ENCODE data around the gene CGNL1.

Gene CGNL1

DNA sequence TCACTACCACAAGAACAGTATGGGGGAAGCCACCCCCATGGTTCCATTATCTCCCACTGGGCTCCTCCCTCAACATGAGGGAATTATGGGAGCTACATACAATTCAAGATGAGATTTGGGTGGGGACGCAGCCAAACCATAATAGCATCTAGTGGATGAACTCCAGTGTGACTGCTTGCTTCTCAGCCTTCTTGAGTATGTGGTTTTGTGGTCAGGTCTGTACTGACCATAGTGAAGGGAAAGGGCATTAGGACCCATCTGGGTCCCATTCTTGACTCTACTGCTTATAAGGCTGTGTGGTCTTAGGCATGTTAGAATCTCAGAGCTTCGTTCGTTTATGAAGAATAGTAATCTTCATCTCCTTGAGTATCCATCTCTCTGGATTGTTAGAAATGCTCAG lies 81.4 kb downstream of the CGNL1 start:
- Histone ChIP-seq H3K9me3 (ENCODE audit: insufficient read depth, low read length, severe bottlenecking) (no peaks in the 10 kb centered on the region), H3K4me3 (ENCODE audit: low read depth in 1 of 2, low read length in 2 of 2) (no peak overlapping the region), H3K4me2 (ENCODE audit: insufficient read depth, low read length) (no peak overlapping the region), H2AFZ (ENCODE audit: low read depth, low read length) (no peak overlapping the region), H3K27me3 (ENCODE audit: insufficient read depth, low read length, poor library complexity) (peaks cover 12% of the 10 kb centered on the region), H3K9ac (ENCODE audit: low read depth, low read length) (no peak overlapping the region), H3K27ac (ENCODE audit: low read length) (no peak overlapping the region), H4K20me1 (ENCODE audit: insufficient read depth, low read length) (no peaks in the 10 kb centered on the region), H3K36me3 (ENCODE audit: insufficient read depth, low read length) (no peaks in the 10 kb centered on the region), H3K4me1 (ENCODE audit: insufficient read depth, low read length) (no peaks in the 10 kb centered on the region), H3K79me2 (ENCODE audit: insufficient read depth, low read length) (no peaks in the 10 kb centered on the region)
- DNase-seq: no peak
- TF ChIP-seq EZH2 (IDR thresholded peaks at IDR 0.05; ENCODE audit: borderline replicate concordance, low read depth, low read length, severe bottlenecking) (no peak), CTCF (IDR thresholded peaks at IDR 0.05; ENCODE audit: borderline replicate concordance, extremely low read depth, low read length, poor library complexity, severe bottlenecking) (no peak)
- ATAC-seq (ENCODE audit: insufficient read depth, low read depth): no peak

- Histone ChIP-seq H3K4me1 (ENCODE audit: insufficient read depth, low read length) (no peaks in the 10 kb centered on the region), H3K4me2 (ENCODE audit: insufficient read depth, low read length) (no peak overlapping the region), H4K20me1 (ENCODE audit: insufficient read depth, low read length) (no peaks in the 10 kb centered on the region), H3K9ac (ENCODE audit: low read depth, low read length) (no peak overlapping the region), H3K36me3 (ENCODE audit: insufficient read depth, low read length) (no peaks in the 10 kb centered on the region), H3K79me2 (ENCODE audit: insufficient read depth, low read length) (no peaks in the 10 kb centered on the region), H3K4me3 (ENCODE audit: low read depth in 1 of 2, low read length in 2 of 2) (no peak overlapping the region), H3K9me3 (ENCODE audit: insufficient read depth, low read length, severe bottlenecking) (no peaks in the 10 kb centered on the region), H3K27me3 (ENCODE audit: insufficient read depth, low read length, poor library complexity) (peaks cover 12% of the 10 kb centered on the region), H3K27ac (ENCODE audit: low read length) (no peak overlapping the region), H2AFZ (ENCODE audit: low read depth, low read length) (no peak overlapping the region)
- DNase-seq (no peak), ATAC-seq (ENCODE audit: insufficient read depth, low read depth) (no peak)
- TF ChIP-seq EZH2 (IDR thresholded peaks at IDR 0.05; ENCODE audit: borderline replicate concordance, low read depth, low read length, severe bottlenecking) (no peak), CTCF (IDR thresholded peaks at IDR 0.05; ENCODE audit: borderline replicate concordance, extremely low read depth, low read length, poor library complexity, severe bottlenecking) (no peak)
These were observed 82.1 kb downstream of the CGNL1 start for GRCh38 chr15:57458356-57458781.

DNA sequence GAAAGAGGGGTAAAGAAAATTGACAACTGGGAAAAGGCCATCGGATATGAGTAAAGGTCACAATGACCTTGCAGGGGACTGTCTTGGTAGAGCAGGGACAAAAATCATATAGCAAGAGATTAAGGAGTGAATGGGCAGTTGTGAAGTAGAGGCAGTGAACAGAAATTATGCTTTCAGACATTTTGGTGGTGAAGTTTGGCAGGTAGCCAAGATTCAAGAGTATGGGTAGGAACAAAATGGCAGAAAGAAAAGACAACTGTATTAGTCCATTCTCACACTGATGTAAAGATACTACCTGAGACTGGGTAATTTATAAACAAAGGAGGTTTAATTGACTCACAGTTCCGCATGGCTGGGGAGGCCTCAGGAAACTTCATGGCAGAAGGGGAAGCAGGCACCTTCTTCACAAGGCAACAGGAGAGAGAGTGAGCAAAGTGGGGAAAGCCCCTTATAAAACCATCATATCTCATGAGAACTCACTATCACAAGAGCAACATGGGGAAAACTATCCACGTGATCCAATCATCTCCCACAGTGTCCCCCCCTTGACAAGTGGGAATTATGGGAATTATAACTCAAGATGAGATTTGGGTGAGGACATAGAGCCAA lies 84.0 kb downstream of the CGNL1 start:
- Histone ChIP-seq H3K9me3 (ENCODE audit: insufficient read depth, low read length, severe bottlenecking) (no peaks in the 10 kb centered on the region), H3K27ac (ENCODE audit: low read length) (no peak overlapping the region), H3K79me2 (ENCODE audit: insufficient read depth, low read length) (no peaks in the 10 kb centered on the region), H2AFZ (ENCODE audit: low read depth, low read length) (no peak overlapping the region), H4K20me1 (ENCODE audit: insufficient read depth, low read length) (no peaks in the 10 kb centered on the region), H3K27me3 (ENCODE audit: insufficient read depth, low read length, poor library complexity) (peaks cover 12% of the 10 kb centered on the region), H3K4me1 (ENCODE audit: insufficient read depth, low read length) (no peaks in the 10 kb centered on the region), H3K4me2 (ENCODE audit: insufficient read depth, low read length) (no peak overlapping the region), H3K9ac (ENCODE audit: low read depth, low read length) (no peak overlapping the region), H3K36me3 (ENCODE audit: insufficient read depth, low read length) (no peaks in the 10 kb centered on the region), H3K4me3 (ENCODE audit: low read depth in 1 of 2, low read length in 2 of 2) (no peak overlapping the region)
- no peak for ATAC-seq (ENCODE audit: insufficient read depth, low read depth)
- DNase-seq: no peak
- TF ChIP-seq CTCF (IDR thresholded peaks at IDR 0.05; ENCODE audit: borderline replicate concordance, extremely low read depth, low read length, poor library complexity, severe bottlenecking) (no peak), EZH2 (IDR thresholded peaks at IDR 0.05; ENCODE audit: borderline replicate concordance, low read depth, low read length, severe bottlenecking) (no peak)

Measured in DND-41 (cell line).